SU-DHL-6 (cell line): ENCODE measurements around the gene ADSL.

Source experiments
- H2AFZ ChIP-seq: fragments of 200-600 bp; sonication (generic); 2 replicates; pipeline ENCODE4 v1.6.1; 2014; ENCODE audit warnings: low read depth, mild to moderate bottlenecking, moderate library complexity, mixed read lengths, antibody characterized with exemption, low read length; ENCODE audit not compliant: severe bottlenecking
- H3F3A ChIP-seq: fragments of 200-600 bp; shearing (Covaris generic); 2 replicates; pipeline ENCODE4 v1.6.0; 2016; ENCODE audit warnings: antibody characterized with exemption, mild to moderate bottlenecking; ENCODE audit not compliant: insufficient read depth
- H3K27ac ChIP-seq: fragments of 200-600 bp; sonication (generic); 2 replicates; pipeline ENCODE4 v1.5.1; 2016; ENCODE audit warnings: low read depth, mild to moderate bottlenecking, low read length, moderate library complexity, mixed read lengths
- H3K27me3 ChIP-seq: fragments of 200-600 bp; sonication (generic), shearing (Covaris generic); 2 replicates; pipeline ENCODE4 v1.6.0; 2014; ENCODE audit warnings: mild to moderate bottlenecking, low read length
- H3K36me3 ChIP-seq: fragments of 200-600 bp; sonication (generic); 2 replicates; pipeline ENCODE4 v1.6.1; 2014; ENCODE audit warnings: mild to moderate bottlenecking, low read length, mixed read lengths
- H3K4me2 ChIP-seq: fragments of 300-600, 200-600 bp; shearing (Covaris generic), sonication (generic); 2 replicates; pipeline ENCODE4 v1.6.0; 2014; ENCODE audit warnings: low read length, low read depth, mild to moderate bottlenecking; ENCODE audit not compliant: poor library complexity, severe bottlenecking
- H3K4me3 ChIP-seq: fragments of 200-600 bp; sonication (generic); 2 replicates; pipeline ENCODE4 v1.5.1; 2014; ENCODE audit warnings: antibody characterized with exemption, low read length, mild to moderate bottlenecking, mixed read lengths; ENCODE audit not compliant: insufficient read depth, poor library complexity, severe bottlenecking
- H3K79me2 ChIP-seq: fragments of 200-600 bp; sonication (generic); 2 replicates; pipeline ENCODE4 v1.6.1; 2014; ENCODE audit warnings: mild to moderate bottlenecking, low read length, moderate library complexity; ENCODE audit not compliant: insufficient read depth
- H3K9ac ChIP-seq: fragments of 200-600 bp; sonication (generic); 2 replicates; pipeline ENCODE4 v1.7.0; 2014; ENCODE audit warnings: mild to moderate bottlenecking, low read length
- H3K9me2 ChIP-seq: fragments of 200-600 bp; sonication (generic); replicated peaks from 2 replicates; pipeline ENCODE4 v1.6.1; 2014; ENCODE audit warnings: low read length; ENCODE audit not compliant: insufficient read depth
- H3K9me3 ChIP-seq: fragments of 200-600 bp; sonication (generic); 2 replicates; pipeline ENCODE4 v1.6.1; 2014; ENCODE audit warnings: low read length, mixed read lengths; ENCODE audit not compliant: insufficient read depth
- H4K20me1 ChIP-seq: fragments of 200-600 bp; sonication (generic); 2 replicates; pipeline ENCODE4 v1.6.1; 2014; ENCODE audit warnings: low read depth, mild to moderate bottlenecking, antibody characterized with exemption, low read length, moderate library complexity, mixed read lengths
- EZH2phosphoT487 ChIP-seq: fragments of 200-600 bp; sonication (generic), shearing (Covaris generic); conservative IDR thresholded peaks from 2 replicates; pipeline ENCODE4 v1.6.1; 2018; ENCODE audit warnings: mild to moderate bottlenecking, antibody characterized with exemption, low read length, moderate library complexity, mixed read lengths
- TF ChIP-seq, protein P1 (sequence below): fragments of 200-600 bp; sonication (generic); IDR thresholded peaks from one replicate; pipeline ENCODE4 v1.5.1; 2017; ENCODE audit warnings: antibody characterized with exemption, mild to moderate bottlenecking, low read length, moderate library complexity; ENCODE audit not compliant: insufficient read depth, poor library complexity, severe bottlenecking

ADSL gene

DNA sequence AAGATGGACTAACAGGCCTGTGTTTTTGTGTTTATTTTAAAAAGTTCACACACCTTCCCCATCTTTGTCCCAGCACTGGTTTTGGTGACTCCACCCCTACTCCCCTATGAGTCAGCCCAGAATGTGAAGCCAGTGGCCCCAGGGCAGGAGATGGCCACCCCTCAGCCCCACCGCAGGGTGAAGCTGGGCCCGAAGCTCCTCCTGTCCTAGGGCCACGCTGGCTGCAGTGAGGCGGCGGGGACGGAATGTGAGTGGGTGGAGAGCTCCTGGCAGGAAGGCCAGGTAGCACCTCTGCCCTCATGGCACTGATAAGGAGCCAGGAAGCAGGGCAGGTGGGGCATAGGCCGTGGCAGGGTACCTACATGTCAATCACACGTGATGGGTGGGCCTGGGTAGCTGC, 64.0 kb downstream of the ADSL start:
- Histone ChIP-seq H3K9me2 (no peaks in the 10 kb centered on the region), H3K9ac (no peak overlapping the region), H3K36me3 (no peaks in the 10 kb centered on the region)

DNA sequence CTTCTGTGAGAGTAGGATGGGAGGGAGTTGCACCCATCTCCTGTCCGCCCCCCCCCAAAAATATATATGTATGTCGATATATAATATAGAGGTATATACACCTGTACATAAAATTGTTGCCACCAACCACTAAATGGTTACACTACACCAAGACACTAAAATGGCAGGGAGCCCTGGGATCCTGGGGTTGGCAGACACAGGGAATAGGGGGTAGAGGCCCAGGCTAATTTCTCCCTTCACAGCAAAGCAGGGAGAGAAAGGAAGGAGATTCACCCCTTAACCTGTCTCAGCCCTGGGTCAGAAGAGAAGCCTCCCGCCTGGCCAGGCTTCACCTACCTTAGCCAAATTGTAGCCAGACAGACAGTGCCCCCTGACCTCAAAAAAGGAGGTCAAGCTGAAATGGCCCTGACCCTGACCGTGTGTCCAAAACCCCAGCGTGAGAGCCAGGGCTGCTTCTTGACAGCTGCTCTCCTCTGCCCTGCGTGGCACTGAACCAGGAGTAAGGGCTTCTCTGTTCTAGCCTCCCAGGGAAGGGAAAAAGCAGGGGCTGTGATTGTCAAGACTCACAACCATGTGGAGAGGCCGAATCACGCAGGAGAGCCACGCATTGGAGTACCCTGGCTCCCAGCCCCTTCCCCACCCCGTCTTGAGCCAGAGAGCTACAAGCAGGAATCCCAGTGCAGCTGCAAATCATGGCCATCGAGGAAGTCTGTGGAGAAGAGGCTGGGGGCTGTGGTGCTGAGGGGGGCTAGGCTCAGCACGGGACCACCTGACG, 64.6 kb downstream of the ADSL start:
- Histone ChIP-seq H3K27ac (peak overlapping the region; percentile 95), H3K9me3 (no peaks in the 10 kb centered on the region), H3K36me3 (no peaks in the 10 kb centered on the region), H3F3A (peaks cover 71% of the 10 kb centered on the region), H3K9ac (no peak overlapping the region), H3K79me2 (no peaks in the 10 kb centered on the region), H2AFZ (no peak overlapping the region), H4K20me1 (no peaks in the 10 kb centered on the region), H3K4me2 (no peak overlapping the region), H3K9me2 (no peaks in the 10 kb centered on the region), H3K27me3 (no peaks in the 10 kb centered on the region), H3K4me3 (no peak overlapping the region)
- TF ChIP-seq EZH2phosphoT487 = no peak
- TF ChIP-seq, protein P1, sequence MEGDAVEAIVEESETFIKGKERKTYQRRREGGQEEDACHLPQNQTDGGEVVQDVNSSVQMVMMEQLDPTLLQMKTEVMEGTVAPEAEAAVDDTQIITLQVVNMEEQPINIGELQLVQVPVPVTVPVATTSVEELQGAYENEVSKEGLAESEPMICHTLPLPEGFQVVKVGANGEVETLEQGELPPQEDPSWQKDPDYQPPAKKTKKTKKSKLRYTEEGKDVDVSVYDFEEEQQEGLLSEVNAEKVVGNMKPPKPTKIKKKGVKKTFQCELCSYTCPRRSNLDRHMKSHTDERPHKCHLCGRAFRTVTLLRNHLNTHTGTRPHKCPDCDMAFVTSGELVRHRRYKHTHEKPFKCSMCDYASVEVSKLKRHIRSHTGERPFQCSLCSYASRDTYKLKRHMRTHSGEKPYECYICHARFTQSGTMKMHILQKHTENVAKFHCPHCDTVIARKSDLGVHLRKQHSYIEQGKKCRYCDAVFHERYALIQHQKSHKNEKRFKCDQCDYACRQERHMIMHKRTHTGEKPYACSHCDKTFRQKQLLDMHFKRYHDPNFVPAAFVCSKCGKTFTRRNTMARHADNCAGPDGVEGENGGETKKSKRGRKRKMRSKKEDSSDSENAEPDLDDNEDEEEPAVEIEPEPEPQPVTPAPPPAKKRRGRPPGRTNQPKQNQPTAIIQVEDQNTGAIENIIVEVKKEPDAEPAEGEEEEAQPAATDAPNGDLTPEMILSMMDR = no peak

More for the DNA sequence above, 64.0 kb downstream of the ADSL start:
- Histone ChIP-seq H3K79me2 (no peaks in the 10 kb centered on the region), H3F3A (peaks cover 64% of the 10 kb centered on the region), H3K27me3 (no peaks in the 10 kb centered on the region), H4K20me1 (no peaks in the 10 kb centered on the region), H3K4me3 (no peak overlapping the region), H2AFZ (no peak overlapping the region), H3K27ac (peak overlapping the region; percentile 95), H3K4me2 (no peak overlapping the region), H3K9me3 (no peaks in the 10 kb centered on the region)
- no peak for TF ChIP-seq EZH2phosphoT487
- TF ChIP-seq, protein P1 = no peak

DNA sequence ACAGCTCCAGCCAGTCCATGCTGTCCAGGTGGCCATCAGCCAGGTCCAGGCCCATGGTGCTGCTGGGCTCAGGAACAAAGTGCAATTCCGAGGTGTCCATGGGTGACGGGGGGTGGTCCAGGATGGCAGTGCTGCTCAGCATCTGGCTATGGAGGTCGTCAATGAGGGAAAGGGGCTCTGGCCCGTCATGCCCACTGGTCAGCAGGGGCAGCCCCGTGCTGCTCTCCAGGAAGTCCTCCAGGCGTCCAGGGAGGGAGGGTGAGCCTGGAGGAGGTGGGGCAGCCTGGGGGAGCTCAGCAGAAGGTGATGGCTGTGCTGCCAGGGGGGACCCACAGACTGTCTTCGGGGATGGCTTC, 65.2 kb downstream of the ADSL start:
- no peak overlapping the region for H2AFZ ChIP-seq
- no peak for TF ChIP-seq EZH2phosphoT487
- TF ChIP-seq, protein P1 = no peak
- no peak overlapping the region for H3K4me3 ChIP-seq
- no peaks in the 10 kb centered on the region for H3K36me3 ChIP-seq
- no peak overlapping the region for H3K4me2 ChIP-seq
- H3K9me3 ChIP-seq = no peaks in the 10 kb centered on the region
- H3K27me3 ChIP-seq = no peaks in the 10 kb centered on the region
- H3K27ac ChIP-seq = peak overlapping the region; percentile 95
- no peaks in the 10 kb centered on the region for H3K9me2 ChIP-seq
- H3K9ac ChIP-seq = no peak overlapping the region
- H4K20me1 ChIP-seq = no peaks in the 10 kb centered on the region
- peaks cover 76% of the 10 kb centered on the region for H3F3A ChIP-seq
- H3K79me2 ChIP-seq = no peaks in the 10 kb centered on the region
